ENCODE measurements around the gene CTCFL. TPM values are rescaled to one million over a fixed set of nuclear protein-coding genes. Genes with fewer than 3 reads are reported as not detected.

CTCFL gene
- total RNA-seq, 1 donor from 2014 or later = 0.17 TPM

GRCh38 chr20:57464642-57465211 is 60.2 kb downstream of the CTCFL start:
- DNase-seq (ENCODE audit: low spot score) = no peak

- no peak for DNase-seq (ENCODE audit: low spot score)
Measured at GRCh38 chr20:57462781-57463180, 62.2 kb downstream of the CTCFL start.

- no peak for DNase-seq (ENCODE audit: low spot score)
Measured at GRCh38 chr20:57461726-57462125, 63.2 kb downstream of the CTCFL start.

- DNase-seq (ENCODE audit: low spot score) = no peak
Measured at GRCh38 chr20:57460781-57461465, 64.0 kb downstream of the CTCFL start.

GRCh38 chr20:57459897-57460296 is 65.0 kb downstream of the CTCFL start:
- no peak for DNase-seq (ENCODE audit: low spot score)

GRCh38 chr20:57459278-57459677 is 65.7 kb downstream of the CTCFL start:
- DNase-seq (ENCODE audit: low spot score) = no peak

- DNase-seq (ENCODE audit: low spot score) = peak; percentile 22
Measured at GRCh38 chr20:57458400-57459160, 66.4 kb downstream of the CTCFL start.

DNA sequence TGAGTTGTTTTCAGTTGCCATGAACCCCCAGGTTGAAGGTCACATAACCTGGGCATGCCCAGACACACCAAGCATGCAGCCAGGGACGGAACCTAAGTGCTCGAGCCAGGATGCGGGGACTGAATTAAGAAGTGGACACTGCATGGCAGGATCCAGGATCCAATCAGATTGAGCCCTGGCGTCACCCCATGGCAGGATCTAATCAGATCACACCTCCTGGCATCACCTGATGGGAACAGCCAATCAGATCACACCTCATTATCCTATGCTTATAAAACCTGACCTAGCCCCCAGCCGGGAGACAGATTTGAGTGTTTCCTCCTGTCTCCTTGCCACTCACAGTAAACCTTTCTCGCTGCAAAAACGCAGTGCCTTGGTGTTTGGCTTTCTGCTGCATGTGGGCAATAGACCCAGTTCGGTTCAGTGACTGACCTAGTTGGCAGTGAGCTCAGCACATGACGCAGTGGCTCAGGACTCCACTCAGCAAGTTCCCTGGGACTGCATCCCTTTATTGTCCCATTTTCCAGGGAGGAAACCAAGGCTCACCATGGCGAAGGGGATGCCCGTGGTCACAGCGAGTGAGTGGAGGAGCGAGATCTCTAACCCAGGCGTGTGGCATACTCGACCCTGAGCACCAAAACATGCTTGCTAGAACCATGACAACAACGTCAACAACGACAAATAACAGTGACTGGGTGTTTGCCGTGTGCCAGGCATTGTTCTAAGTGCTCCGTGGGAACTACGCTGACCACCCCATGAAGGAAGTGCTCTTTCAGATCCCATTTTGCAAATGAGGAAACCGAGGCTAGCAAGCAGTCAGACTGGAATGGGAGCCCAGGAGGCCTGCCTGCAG is 67.5 kb downstream of the CTCFL start:
- DNase-seq (ENCODE audit: low spot score) = no peak

GRCh38 chr20:57456116-57456515 is 68.8 kb downstream of the CTCFL start:
- no peak for DNase-seq (ENCODE audit: low spot score)

GRCh38 chr20:57455386-57455785 is 69.6 kb downstream of the CTCFL start:
- DNase-seq (ENCODE audit: low spot score) = no peak

GRCh38 chr20:57451795-57452661 is 72.9 kb downstream of the CTCFL start:
- no peak for DNase-seq (ENCODE audit: low spot score)

DNA sequence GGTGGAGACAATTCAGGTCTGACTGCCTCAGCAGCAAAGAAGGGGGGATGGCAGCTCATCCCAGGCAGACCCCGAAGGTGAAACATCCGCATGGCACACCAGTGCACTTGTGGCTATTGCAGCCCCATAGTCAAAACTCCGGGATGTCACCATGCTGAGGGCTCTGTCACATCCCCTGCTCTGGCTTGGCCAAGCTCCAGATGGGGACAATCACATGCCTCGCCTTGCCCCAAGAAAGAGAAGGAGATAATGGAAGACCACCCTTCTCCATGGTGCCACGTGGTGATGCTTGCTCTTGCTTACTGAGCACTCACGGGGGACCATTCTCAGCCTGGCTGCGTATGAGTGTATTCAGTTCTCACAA is 73.5 kb downstream of the CTCFL start:
- no peak for DNase-seq (ENCODE audit: low spot score)

GRCh38 chr20:57450931-57451330 is 74.0 kb downstream of the CTCFL start:
- DNase-seq (ENCODE audit: low spot score) = no peak

DNA sequence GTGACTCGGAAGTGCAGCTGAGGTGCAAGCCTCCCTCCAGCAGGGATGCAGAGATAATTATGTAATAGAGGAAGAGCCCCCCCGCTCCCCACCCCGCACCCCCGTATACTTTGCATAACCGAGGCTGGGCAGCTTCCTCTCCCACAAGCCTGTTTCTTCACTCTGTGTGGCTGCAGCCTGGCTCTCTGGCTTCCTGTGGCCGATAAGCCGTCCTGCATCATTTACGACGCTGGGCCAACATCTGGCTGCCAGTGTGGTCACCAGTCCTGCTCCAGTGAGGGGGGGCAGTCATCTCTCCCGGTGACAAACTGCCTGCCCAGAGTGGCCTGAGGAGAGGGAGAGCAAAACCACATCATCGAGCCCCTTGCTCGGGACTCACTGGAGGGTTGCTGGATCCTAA is 74.5 kb downstream of the CTCFL start:
- peak; percentile 43 for DNase-seq (ENCODE audit: low spot score)

GRCh38 chr20:57449398-57450354 is 75.3 kb downstream of the CTCFL start:
- DNase-seq (ENCODE audit: low spot score) = no peak

GRCh38 chr20:57448764-57449354 is 76.1 kb downstream of the CTCFL start:
- DNase-seq (ENCODE audit: low spot score) = no peak
